Activated CD4-positive, alpha-beta T cell treated with anti-CD3 and anti-CD28 coated beads, Interleukin-2, Interleukin-6, amounts not matched to agents 100 ng/mL and 50 ng/mL, durations not matched to agents 16 hours and 8 hours (primary cell): ENCODE results near the gene GC.
"Not testable (repeated sequence)": the region's sequence is repeated elsewhere in the genome, so short reads cannot be mapped to it uniquely, and the experiment has no call there.

Source experiments
- DNase-seq: peaks from one replicate; pipeline ENCODE4 v3.0.0-alpha.2; 2020

Gene GC, protein sequence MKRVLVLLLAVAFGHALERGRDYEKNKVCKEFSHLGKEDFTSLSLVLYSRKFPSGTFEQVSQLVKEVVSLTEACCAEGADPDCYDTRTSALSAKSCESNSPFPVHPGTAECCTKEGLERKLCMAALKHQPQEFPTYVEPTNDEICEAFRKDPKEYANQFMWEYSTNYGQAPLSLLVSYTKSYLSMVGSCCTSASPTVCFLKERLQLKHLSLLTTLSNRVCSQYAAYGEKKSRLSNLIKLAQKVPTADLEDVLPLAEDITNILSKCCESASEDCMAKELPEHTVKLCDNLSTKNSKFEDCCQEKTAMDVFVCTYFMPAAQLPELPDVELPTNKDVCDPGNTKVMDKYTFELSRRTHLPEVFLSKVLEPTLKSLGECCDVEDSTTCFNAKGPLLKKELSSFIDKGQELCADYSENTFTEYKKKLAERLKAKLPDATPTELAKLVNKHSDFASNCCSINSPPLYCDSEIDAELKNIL

GRCh38 chr4:71783972-71784371 lies at the start of gene GC:
TSS of gene GC (minus strand) at chr4:71784079. CDS start at chr4:71784018, 61 bp downstream.
- no peak for DNase-seq

DNA sequence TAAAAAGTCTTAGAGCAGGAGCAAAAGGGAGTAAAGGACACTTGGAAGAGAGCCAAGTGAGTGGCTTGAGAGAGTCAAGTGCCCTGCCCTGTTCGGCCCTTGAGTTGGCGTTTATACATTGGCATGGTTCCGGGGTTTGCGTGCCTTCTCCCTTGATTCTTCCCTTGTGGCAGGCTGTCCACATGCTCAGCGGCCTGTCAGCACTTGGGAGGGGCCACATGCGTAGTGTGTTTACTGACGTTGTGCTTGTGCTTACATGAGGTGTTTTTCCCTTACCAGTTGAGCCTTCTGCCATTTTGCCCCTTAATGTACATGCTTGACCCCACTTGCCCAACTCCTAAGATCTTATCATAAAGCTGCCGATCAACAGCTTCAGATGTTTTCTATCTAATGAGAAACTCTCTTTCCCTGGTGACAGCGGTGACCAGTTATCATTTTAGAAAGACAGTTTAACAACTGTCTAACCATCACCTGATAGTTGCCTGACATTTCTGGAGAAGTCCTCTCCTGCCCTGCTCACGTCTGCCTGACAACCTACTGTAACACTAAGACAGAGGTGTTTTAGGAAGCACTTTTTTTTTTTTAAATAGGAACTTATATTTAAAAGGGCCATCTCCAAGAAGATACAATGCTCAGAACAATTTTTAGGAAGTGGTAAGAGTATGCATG lies 49.5 kb upstream of the GC start:
- no peak for DNase-seq

GRCh38 chr4:71832049-71832448 lies 48.2 kb upstream of the GC start:
- no peak for DNase-seq

GRCh38 chr4:71830497-71831190 lies 46.8 kb upstream of the GC start:
- DNase-seq, result peak; percentile 12

DNA sequence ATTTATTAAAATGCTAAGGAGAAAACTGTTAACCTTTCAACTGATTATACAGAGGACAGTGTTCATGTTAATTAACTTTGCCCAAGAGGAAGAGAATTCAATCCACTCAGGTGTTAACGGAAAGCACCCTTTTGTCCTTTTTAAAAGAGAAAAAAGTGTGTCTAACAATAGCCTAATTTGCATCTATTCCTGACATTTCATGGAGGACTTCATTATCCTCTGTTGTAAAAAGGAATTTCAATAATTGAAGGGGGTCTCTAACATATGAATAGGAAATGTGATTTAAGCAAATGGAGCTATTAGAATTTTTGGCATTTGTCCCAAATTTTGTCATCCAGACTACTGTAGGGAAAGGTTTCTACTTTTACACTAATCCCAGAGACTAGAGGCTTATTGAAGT lies 44.6 kb upstream of the GC start:
- no peak for DNase-seq

DNA sequence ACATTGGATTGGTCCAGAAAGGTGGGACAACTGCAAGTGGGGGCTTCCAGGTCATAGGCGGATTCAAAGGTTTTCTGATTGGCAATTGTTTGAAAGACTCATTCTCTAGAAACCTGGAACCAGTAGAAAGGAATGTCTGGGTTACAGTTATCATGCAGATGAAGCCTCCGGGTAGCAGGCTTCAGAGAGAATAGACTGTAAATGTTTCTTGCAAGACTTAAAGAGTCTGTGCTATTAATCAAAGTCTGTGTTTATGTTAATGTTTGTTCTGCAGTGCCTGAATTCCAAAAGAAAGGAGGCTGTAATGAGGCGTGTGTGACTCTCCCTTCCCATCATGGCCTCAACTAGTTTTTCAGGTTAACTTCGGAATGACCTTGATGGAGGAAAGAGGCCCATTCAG lies 43.9 kb upstream of the GC start:
- no peak for DNase-seq

DNA sequence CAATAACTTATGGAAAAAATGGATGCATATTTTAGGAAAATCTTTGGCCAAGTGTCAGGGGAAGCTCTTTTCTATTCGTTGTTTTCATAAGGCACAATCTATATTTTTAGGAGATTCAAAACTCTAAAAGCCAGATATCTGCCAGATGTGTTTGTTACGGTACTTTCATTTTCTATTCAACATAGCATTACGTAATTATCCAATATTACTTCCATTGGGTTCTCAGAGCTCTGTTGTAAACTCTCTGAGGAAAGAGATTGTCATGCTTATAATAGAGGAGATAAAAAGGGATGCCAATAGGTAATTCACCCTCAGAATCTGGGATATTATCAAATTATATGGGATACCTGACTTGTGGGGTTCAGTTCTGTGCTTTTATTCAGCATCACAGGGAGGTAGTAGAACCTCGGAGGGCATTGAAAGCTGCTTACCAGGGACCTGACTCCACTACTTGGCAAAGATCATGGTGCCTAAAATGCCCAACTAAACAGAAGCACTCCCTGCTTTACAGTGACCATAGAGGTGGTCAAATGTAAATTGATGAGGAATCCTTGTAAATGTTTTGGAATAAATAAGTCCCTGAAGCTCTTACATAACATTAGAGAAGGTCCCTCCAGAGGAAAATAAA lies 32.9 kb upstream of the GC start:
- DNase-seq, result no peak

DNA sequence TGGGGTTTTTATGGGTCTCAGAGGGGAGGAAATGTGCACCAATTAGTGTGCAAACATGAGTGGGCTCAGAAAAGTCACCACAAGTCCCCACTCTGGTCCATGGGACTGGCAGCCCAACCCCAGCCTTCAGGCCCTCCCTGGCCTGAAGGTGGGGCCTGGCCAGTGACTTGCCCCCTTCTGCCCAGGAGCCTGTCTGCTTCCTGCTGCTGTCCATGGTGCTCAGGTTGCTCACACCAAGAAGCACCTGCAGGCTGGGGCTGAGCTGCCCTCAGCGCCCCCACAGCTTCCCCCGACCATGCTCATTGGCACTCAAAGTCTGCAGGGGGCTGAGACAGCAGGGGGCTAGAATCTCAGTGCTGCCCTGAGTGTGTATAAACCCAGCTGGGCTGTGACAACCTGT lies 30.6 kb upstream of the GC start:
- no peak for DNase-seq

- not testable (repeated sequence) for DNase-seq
Measured at GRCh38 chr4:71809805-71810204, 25.9 kb upstream of the GC start.

GRCh38 chr4:71807469-71807868 lies 23.6 kb upstream of the GC start:
- no peak for DNase-seq

DNA sequence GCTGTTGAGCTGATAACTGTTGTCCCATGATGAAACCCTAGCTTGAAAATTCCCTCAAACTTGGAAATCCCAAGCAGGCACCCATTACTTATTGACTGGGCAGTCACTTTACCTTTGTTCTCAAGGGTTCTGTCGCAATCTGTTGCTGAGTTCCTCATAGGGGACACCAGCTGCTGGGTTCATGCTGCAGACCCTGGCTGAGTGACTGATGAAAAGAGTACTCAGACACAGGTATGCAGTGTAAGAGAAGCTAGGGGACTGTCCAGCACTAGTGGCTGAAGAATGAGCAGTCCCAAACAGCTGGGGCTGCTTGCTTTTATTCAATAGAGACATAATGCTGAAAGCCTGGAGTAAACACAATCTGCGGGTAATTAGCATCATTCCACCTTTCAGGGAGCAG lies 21.4 kb upstream of the GC start:
- DNase-seq, result not testable (repeated sequence)

GRCh38 chr4:71804017-71804697 lies 20.3 kb upstream of the GC start:
- DNase-seq, result not testable (repeated sequence)

DNA sequence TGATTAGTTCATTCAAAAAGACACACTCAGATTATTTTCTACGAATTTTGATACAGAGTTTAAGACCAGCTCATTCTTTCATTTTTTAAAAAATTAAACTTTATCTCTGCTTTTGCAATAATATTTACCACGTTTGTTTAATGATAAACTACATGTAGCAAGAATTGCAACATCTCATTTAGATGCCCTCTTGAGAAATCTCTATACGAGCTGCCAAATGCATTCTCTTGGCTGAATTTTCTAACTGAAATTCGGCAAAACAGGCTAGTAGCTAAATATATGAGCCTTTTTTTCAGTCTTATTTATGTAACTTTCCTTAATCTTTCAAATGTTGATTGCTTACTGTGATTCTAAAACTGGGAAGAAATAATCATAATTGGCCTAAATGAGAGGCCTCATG lies 2.1 kb upstream of the GC start:
- DNase-seq, result no peak

DNA sequence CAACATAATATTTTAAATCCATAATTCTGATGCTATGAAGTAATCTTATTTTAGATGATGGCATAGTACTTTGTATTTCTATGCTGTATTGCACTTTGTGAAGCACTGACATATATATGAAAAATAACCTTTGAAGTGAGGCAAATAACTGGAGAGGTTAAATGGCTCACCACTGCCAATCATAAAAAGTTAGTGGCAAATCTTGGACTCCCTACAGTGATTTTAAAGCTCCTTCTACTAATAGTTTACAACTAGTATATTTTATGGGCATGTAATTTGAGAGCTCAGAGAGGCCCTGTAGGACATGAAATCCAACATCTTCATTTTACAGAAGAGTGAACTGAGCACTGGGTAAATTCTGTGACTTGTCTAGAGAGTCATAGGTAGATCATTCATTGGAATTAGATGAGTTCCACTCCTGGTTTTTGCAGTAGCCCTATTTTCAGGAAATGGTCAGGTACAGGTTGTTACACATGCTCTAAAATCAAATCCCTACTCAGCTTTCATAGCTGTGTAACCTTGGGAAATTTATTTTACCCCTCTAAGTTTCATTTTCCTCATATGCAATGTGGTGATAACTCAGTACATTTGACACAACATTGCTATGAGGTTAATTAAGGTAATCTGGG lies 804 bp upstream of the GC start:
- no peak for DNase-seq

GRCh38 chr4:71777891-71778290 lies 6.0 kb downstream of the GC start:
- no peak for DNase-seq

- no peak for DNase-seq
Measured at GRCh38 chr4:71775449-71775848, 8.4 kb downstream of the GC start.

DNA sequence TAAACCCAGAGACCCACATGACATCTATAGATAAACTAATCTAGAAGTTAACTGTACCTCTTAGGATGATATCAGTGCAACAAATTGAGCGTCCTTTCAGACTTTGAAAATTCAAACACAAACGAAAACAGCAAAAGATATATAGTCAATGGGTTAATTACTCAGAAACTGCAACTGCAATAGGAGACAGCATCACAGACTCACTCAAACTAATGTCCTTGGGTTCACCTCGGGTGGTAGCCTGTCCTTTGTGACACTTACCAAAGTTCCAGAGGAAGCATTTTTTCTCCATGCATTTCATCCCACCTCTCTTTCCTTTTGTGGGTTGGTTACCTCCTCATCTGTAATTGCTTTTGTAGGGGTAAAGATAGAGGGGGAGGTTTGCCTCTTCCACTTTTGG lies 9.7 kb downstream of the GC start:
- DNase-seq, result no peak

DNA sequence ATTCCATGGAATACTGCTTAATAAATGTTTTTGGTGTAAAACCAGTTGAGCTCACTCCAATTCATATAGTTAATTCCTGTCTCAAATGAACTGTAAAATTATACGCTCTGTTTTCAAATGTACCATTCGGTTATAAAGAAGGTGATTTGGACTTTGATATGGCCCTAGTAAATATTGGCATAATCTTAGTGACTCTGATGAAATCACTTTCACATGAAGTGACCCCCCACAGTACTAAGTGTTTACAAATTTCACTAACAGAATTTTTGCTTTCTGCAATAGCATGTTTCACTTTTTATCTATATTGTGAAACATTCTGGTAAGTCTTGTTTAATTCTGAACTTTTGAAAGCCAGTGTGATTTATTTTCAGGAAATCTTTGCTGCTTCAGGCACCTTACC lies 10.9 kb downstream of the GC start:
- DNase-seq, result no peak

- no peak for DNase-seq
Measured at GRCh38 chr4:71772592-71772991, 11.3 kb downstream of the GC start.

GRCh38 chr4:71771613-71772012 lies 12.3 kb downstream of the GC start:
- DNase-seq, result no peak

GRCh38 chr4:71769434-71769833 lies 14.4 kb downstream of the GC start:
- DNase-seq, result no peak

GRCh38 chr4:71768123-71768522 lies 15.8 kb downstream of the GC start:
- no peak for DNase-seq
